Gastroesophageal sphincter (tissue), 4 donors: Measurements from ENCODE around the gene PTPN23. TPM values are rescaled to one million over a fixed set of nuclear protein-coding genes. Genes with fewer than 3 reads are reported as not detected.
"Not testable (repeated sequence)": the region's sequence is repeated elsewhere in the genome, so short reads cannot be mapped to it uniquely, and the experiment has no call there.

ENCODE experiments used
- ATAC-seq: fragments of 150-250 bp; one replicate; pipeline ENCODE4 v1.9.1; 2016; ENCODE audit warnings: mild to moderate bottlenecking, moderate library complexity
- H3K27ac ChIP-seq, 4 donors: fragments of 200-600 bp; sonication (generic) in 3 of 4; 1 replicate in 3 of 4; 2 replicates in 1 of 4; pipeline ENCODE4 v1.5.1; 2016 to 2019
- H3K27me3 ChIP-seq: fragments of 200-600 bp; sonication (generic); one replicate; pipeline ENCODE4 v1.5.1; 2019
- H3K36me3 ChIP-seq, 2 donors: fragments of 200-600 bp; sonication (generic); one replicate each; pipeline ENCODE4 v1.5.1; 2019; ENCODE audit warnings: control low read depth in 1 of 2
- H3K4me1 ChIP-seq, 3 donors: fragments of 200-600 bp; sonication (generic); 1 replicate in 2 of 3; 2 replicates in 1 of 3; pipeline ENCODE4 v1.5.1; 2016 to 2019; ENCODE audit warnings: control low read depth in 2 of 3
- H3K4me3 ChIP-seq, 2 donors: fragments of 200-600 bp; sonication (generic); one replicate each; pipeline ENCODE4 v1.5.1; 2019; ENCODE audit warnings: mild to moderate bottlenecking in 1 of 2, moderate library complexity in 1 of 2
- H3K9me3 ChIP-seq, 3 donors: fragments of 200-600 bp; sonication (generic); one replicate each; pipeline ENCODE4 v1.5.1; 2017 to 2019; ENCODE audit warnings: control low read depth in 2 of 3
- CTCF ChIP-seq, 4 experiments: fragments of 200-600 bp in 2 of 4; fragments of 450-650 bp in 2 of 4; sonication (generic) in 1 of 4; IDR thresholded peaks; one replicate each; pipeline ENCODE4 v1.5.1; 2017 to 2019; ENCODE audit warnings: antibody characterized with exemption in 4 of 4, mild to moderate bottlenecking in 2 of 4, moderate library complexity in 2 of 4
- EP300 ChIP-seq: sonication (generic); formaldehyde crosslinking; IDR thresholded peaks from one replicate; pipeline ENCODE4 v1.6.1; 2017; ENCODE audit warnings: antibody characterized with exemption, mild to moderate bottlenecking
- POLR2A ChIP-seq, 2 donors: fragments of 450-650 bp; IDR thresholded peaks; one replicate each; pipeline ENCODE4 v1.6.1; 2017; ENCODE audit warnings: antibody characterized with exemption in 2 of 2, mild to moderate bottlenecking in 2 of 2, moderate library complexity in 1 of 2
- POLR2AphosphoS5 ChIP-seq: sonication (generic); formaldehyde crosslinking; IDR thresholded peaks from one replicate; pipeline ENCODE4 v1.6.1; 2017; ENCODE audit warnings: antibody characterized with exemption
- WGBS, 2 donors: methylation state at CpG; one replicate each; pipeline ENCODE4 v1.1.5; 2018; ENCODE audit warnings: low coverage in 1 of 2; 5-methylcytosine and 5-hydroxymethylcytosine counted together
- total RNA-seq, 4 donors: library from RNA; depleted of rRNA; stranded (reverse); fragments of >200 nt; gene quantifications; one replicate each; pipeline ENCODE4 v1.1.0, GENCODE V29; 2016

The PTPN23 gene
- total RNA-seq, 4 donors from 2014 or later: 9.1 to 34.2 (median 19.5) TPM

GRCh38 chr3:47347217-47347801, 33.5 kb upstream of the PTPN23 start:
- no peak overlapping the region for H3K27ac ChIP-seq
- no peak overlapping the region for H3K4me3 ChIP-seq
- H3K4me1 ChIP-seq: no peaks in the 10 kb centered on the region
- TF ChIP-seq CTCF (IDR thresholded peaks at IDR 0.05) (no peak), POLR2A (IDR thresholded peaks at IDR 0.05) (no peak), EP300 (no peak), POLR2AphosphoS5 (no peak)
- 53 to 63% methylated on average over 2 to 4 of the region's 4 CpGs for WGBS, 2 donors
- H3K27me3 ChIP-seq: no peaks in the 10 kb centered on the region
- no peak for ATAC-seq
- H3K9me3 ChIP-seq: no peaks in the 10 kb centered on the region
- H3K36me3 ChIP-seq: peaks cover 0 to 34% of the 10 kb centered on the region in 2 donors

- H3K4me1 ChIP-seq: no peaks in the 10 kb centered on the region
- ATAC-seq: no peak
- H3K9me3 ChIP-seq: no peaks in the 10 kb centered on the region
- H3K4me3 ChIP-seq: no peak overlapping the region
- TF ChIP-seq EP300 (no peak), POLR2A (IDR thresholded peaks at IDR 0.05) (no peak), CTCF (IDR thresholded peaks at IDR 0.05) (no peak), POLR2AphosphoS5 (no peak)
- H3K36me3 ChIP-seq: peaks cover 0 to 21% of the 10 kb centered on the region in 2 donors
- no peaks in the 10 kb centered on the region for H3K27me3 ChIP-seq
- 27 to 76% methylated on average over 1 to 3 of the region's 5 CpGs for WGBS, 2 donors
- H3K27ac ChIP-seq: no peak overlapping the region
Observed at GRCh38 chr3:47348411-47349154, 32.2 kb upstream of the PTPN23 start.

- Histone ChIP-seq H3K27me3 (no peaks in the 10 kb centered on the region), H3K36me3 (no peaks in the 10 kb centered on the region), H3K27ac (no peak overlapping the region), H3K4me3 (no peak overlapping the region), H3K9me3 (peaks cover 0 to 18% (median 0%) of the 10 kb centered on the region in 3 donors), H3K4me1 (no peaks in the 10 kb centered on the region)
- no peak for ATAC-seq
- 84% methylated on average over 3 of the region's 3 CpGs; no CpG with 5 or more reads in 1 of the 2 donors for WGBS, 2 donors
- no peak for TF ChIP-seq POLR2AphosphoS5
- TF ChIP-seq POLR2A (IDR thresholded peaks at IDR 0.05): no peak
- no peak for TF ChIP-seq EP300
- TF ChIP-seq CTCF (IDR thresholded peaks at IDR 0.05): no peak
Observed at GRCh38 chr3:47355010-47355409, 25.8 kb upstream of the PTPN23 start.

GRCh38 chr3:47356201-47356600, 24.6 kb upstream of the PTPN23 start:
- no peak overlapping the region for H3K27ac ChIP-seq
- no peaks in the 10 kb centered on the region for H3K27me3 ChIP-seq
- ATAC-seq: no peak
- no peak overlapping the region for H3K4me3 ChIP-seq
- no peak for TF ChIP-seq POLR2A (IDR thresholded peaks at IDR 0.05)
- TF ChIP-seq EP300: no peak
- TF ChIP-seq CTCF (IDR thresholded peaks at IDR 0.05): no peak
- TF ChIP-seq POLR2AphosphoS5: no peak
- no peaks in the 10 kb centered on the region for H3K4me1 ChIP-seq
- WGBS, 2 donors: no CpG with 5 or more reads among the region's 31 CpGs
- H3K36me3 ChIP-seq: no peaks in the 10 kb centered on the region
- H3K9me3 ChIP-seq: peaks cover 0 to 18% (median 0%) of the 10 kb centered on the region in 3 donors

- Histone ChIP-seq H3K9me3 (peaks cover 0 to 18% (median 0%) of the 10 kb centered on the region in 3 donors), H3K4me1 (no peaks in the 10 kb centered on the region), H3K27me3 (no peaks in the 10 kb centered on the region), H3K4me3 (no peak overlapping the region), H3K27ac (no peak overlapping the region), H3K36me3 (no peaks in the 10 kb centered on the region)
- 80% methylated on average over 1 of the region's 1 CpG; no CpG with 5 or more reads in 1 of the 2 donors for WGBS, 2 donors
- TF ChIP-seq POLR2AphosphoS5 (no peak), EP300 (no peak), CTCF (IDR thresholded peaks at IDR 0.05) (no peak)
- no peak for ATAC-seq
Observed at GRCh38 chr3:47359323-47359722, 21.5 kb upstream of the PTPN23 start.

GRCh38 chr3:47360110-47360517, 20.7 kb upstream of the PTPN23 start:
- not testable (repeated sequence) for H3K36me3 ChIP-seq, H3K27me3 ChIP-seq, H3K27ac ChIP-seq, H3K4me1 ChIP-seq, ATAC-seq, H3K4me3 ChIP-seq
- 82 to 94% methylated on average over 4 of the region's 4 CpGs for WGBS, 2 donors
- H3K9me3 ChIP-seq: peaks cover 0 to 18% (median 0%) of the 10 kb centered on the region in 3 donors
